A673 (cell line): ENCODE measurements around the gene BANF1. TPM values are rescaled to one million over a fixed set of nuclear protein-coding genes. Genes with fewer than 3 reads are reported as not detected.
A peak's percentile ranks its signal among the peaks of the same experiment; 100 is the strongest.

Experiments
- BruUV-seq: library from RNA; stranded (reverse); fragments of 400-500 nt; replicated peaks from 2 replicates; lab custom pipeline; 2021; lab: Mats Ljungman, UMichigan
- CTCF ChIA-PET: fragments of 300-600 bp; sonication (Branson Sonifier 250); formaldehyde crosslinking; loops from one replicate; lab custom pipeline; 2022; ENCODE audit warnings: antibody characterized with exemption; lab: Charles Lee
- POLR2A ChIA-PET: fragments of 300-600 bp; sonication (Branson Sonifier 250); formaldehyde crosslinking; loops from one replicate; lab custom pipeline; 2022; ENCODE audit warnings: antibody characterized with exemption; ENCODE audit not compliant: low non-redundant PET; lab: Charles Lee
- DNase-seq: peaks from one replicate; pipeline ENCODE4 v3.0.0-alpha.2; 2015; ENCODE audit warnings: low spot score
- H3K27ac ChIP-seq: fragments of 200-600 bp; sonication (generic); 2 replicates; pipeline ENCODE4 v1.5.1; 2016; ENCODE audit warnings: mixed run types, low read depth, mild to moderate bottlenecking, mixed read lengths, antibody characterized with exemption, low read length; ENCODE audit not compliant: poor library complexity, severe bottlenecking
- H3K27me3 ChIP-seq: fragments of 200-600 bp; sonication (generic); replicated peaks from 2 replicates; pipeline ENCODE4 v1.6.1; 2017; ENCODE audit warnings: mixed run types, low read depth, mild to moderate bottlenecking, mixed read lengths, antibody characterized with exemption, low read length; ENCODE audit not compliant: insufficient read depth, poor library complexity
- H3K36me3 ChIP-seq: fragments of 200-600 bp; sonication (generic); 2 replicates; pipeline ENCODE4 v1.6.1; 2016; ENCODE audit warnings: mixed run types, mild to moderate bottlenecking, mixed read lengths, antibody characterized with exemption, low read length; ENCODE audit not compliant: insufficient read depth, poor library complexity, severe bottlenecking
- H3K4me1 ChIP-seq: fragments of 200-600 bp; sonication (generic); 2 replicates; pipeline ENCODE4 v1.6.1; 2017; ENCODE audit warnings: mixed run types, mild to moderate bottlenecking, mixed read lengths, antibody characterized with exemption, low read length; ENCODE audit not compliant: insufficient read depth, poor library complexity, severe bottlenecking
- H3K4me3 ChIP-seq: fragments of 200-600 bp; sonication (generic); 2 replicates; pipeline ENCODE4 v1.5.1; 2016; ENCODE audit warnings: low read depth, mixed run types, mild to moderate bottlenecking, mixed read lengths, low read length; ENCODE audit not compliant: poor library complexity, severe bottlenecking
- H3K9me3 ChIP-seq: fragments of 200-600 bp; sonication (generic); 2 replicates; pipeline ENCODE4 v1.6.1; 2016; ENCODE audit warnings: mixed run types, low read depth, mild to moderate bottlenecking, mixed read lengths, antibody characterized with exemption, low read length; ENCODE audit not compliant: poor library complexity, severe bottlenecking
- EZH2 ChIP-seq: fragments of 200-600 bp; sonication (generic); IDR thresholded peaks from 2 replicates; pipeline ENCODE4 v1.6.1; 2017; ENCODE audit warnings: borderline replicate concordance, low read depth, mild to moderate bottlenecking, mixed read lengths, antibody characterized with exemption, low read length; ENCODE audit not compliant: poor library complexity, severe bottlenecking
- intact Hi-C: fragments of 100-400 bp; cut with micrococcal nuclease; formaldehyde crosslinking; loops from one replicate; pipeline ENCODE4 v1.10.0; 2022; ENCODE audit not compliant: unreplicated experiment
- total RNA-seq: library from RNA; stranded (reverse); gene quantifications from 2 replicates; pipeline ENCODE4 v1.2.3, GENCODE V29; 2021
- TF ChIP-seq, protein P1 (sequence below): fragments of 300-800, 200-600 bp; sonication (generic); conservative IDR thresholded peaks from 2 replicates; pipeline ENCODE4 v1.5.1; 2017; ENCODE audit warnings: low read depth, mild to moderate bottlenecking, antibody characterized with exemption, low read length, moderate library complexity, mixed read lengths

BANF1 gene
- total RNA-seq, 1 experiment from 2014 or later = 556 TPM

DNA sequence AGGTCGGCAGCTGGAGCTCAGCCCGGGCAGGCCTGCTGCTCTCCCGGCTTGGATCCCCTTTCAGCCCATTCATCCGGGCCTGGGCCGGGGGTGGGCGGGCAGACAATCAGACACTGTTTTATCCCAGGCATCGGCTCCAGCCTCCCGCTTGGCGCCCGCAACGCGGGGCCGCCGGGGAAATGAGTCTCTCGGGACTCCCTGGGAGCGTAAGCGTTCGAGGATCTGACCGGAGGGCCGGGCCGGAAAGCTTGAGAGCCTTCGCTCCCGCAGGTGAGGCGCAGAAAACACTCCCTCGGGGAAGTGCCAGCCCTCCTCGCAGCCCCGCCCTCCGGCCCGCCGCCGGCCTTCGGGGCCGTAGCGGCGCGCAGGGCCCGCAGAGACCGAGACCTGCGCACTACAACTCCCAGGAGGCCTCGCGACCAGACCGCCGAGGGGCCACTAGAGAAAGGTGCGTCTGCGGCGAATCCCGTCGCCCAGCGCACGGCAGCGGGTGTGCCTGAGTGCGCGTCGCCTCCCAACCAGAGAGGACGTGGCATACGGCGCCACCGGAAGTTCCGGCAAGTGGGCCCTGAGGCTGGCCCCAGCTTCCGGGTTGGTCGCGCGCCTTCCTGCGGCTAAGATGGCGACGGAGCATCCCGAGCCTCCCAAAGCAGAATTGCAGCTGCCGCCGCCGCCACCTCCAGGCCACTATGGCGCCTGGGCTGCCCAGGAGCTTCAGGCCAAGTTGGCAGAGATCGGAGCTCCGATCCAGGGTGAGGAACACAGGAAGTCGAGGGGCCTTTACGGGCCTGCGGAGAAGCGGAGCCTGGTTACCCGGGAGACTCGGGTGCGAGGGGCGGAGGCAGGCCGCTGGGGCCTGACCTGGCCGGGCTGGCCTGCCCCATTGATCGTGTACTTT, 49.7 kb downstream of the BANF1 start, which contains the start of gene SF3B2:
SF3B2 (plus strand) TSS at position 599 of the 898 bp plus-strand sequence; CDS start at position 620, 21 bp downstream.
- H3K4me1 ChIP-seq = peaks cover 21% of the 10 kb centered on the region
- peaks cover 27% of the 10 kb centered on the region for H3K36me3 ChIP-seq
- H3K27ac ChIP-seq = peak within 1 kb of the TSS; percentile 89
- CTCF ChIA-PET = interaction anchor here (0.6 to 1.4 kb wide), 4 partner anchors 17 to 164 kb away, joined by 3 to 5 read pairs (median 4); partner anchors contain the start of genes CCDC85B and FIBP
- intact Hi-C loops = loop anchor here (2.0 kb wide), 1 partner anchor 49 kb away; the partner anchor contains the start of genes BANF1 and EIF1AD
- BruUV-seq = TSS peak; percentile 93
- H3K4me3 ChIP-seq = peak within 1 kb of the TSS; percentile 99
- no peaks in the 10 kb centered on the region for H3K9me3 ChIP-seq
- TF ChIP-seq, protein P1, sequence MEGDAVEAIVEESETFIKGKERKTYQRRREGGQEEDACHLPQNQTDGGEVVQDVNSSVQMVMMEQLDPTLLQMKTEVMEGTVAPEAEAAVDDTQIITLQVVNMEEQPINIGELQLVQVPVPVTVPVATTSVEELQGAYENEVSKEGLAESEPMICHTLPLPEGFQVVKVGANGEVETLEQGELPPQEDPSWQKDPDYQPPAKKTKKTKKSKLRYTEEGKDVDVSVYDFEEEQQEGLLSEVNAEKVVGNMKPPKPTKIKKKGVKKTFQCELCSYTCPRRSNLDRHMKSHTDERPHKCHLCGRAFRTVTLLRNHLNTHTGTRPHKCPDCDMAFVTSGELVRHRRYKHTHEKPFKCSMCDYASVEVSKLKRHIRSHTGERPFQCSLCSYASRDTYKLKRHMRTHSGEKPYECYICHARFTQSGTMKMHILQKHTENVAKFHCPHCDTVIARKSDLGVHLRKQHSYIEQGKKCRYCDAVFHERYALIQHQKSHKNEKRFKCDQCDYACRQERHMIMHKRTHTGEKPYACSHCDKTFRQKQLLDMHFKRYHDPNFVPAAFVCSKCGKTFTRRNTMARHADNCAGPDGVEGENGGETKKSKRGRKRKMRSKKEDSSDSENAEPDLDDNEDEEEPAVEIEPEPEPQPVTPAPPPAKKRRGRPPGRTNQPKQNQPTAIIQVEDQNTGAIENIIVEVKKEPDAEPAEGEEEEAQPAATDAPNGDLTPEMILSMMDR = no peak
- no peak for TF ChIP-seq EZH2
- POLR2A ChIA-PET = interaction anchor here (0.6 kb wide), 1 partner anchor 261 kb away, joined by 3 read pairs; no protein-coding TSS in a partner anchor
- no peaks in the 10 kb centered on the region for H3K27me3 ChIP-seq
- DNase-seq = peak; percentile 100

DNA sequence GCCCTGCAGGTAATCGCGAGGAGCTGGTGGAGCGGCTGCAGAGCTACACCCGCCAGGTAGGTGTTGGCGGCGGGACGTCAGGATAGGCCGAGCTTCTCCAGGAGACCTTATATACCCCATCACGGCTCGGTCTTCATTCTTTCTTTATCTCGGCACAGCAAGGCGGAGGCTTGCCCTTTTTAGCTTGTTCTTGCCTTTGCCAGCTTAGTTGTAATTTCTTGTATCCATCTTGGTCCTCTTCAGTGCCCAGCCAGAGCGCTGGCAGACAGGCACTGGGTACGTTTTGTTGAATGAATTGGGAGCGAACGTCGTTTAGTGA, 50.3 kb downstream of the BANF1 start:
- CTCF ChIA-PET = interaction anchor here (0.9 to 1.0 kb wide), 2 partner anchors 17 to 164 kb away, joined by 3 to 4 read pairs; partner anchors contain the start of gene FIBP
- BruUV-seq = no TSS peak
- H3K27ac ChIP-seq = peak overlapping the region; percentile 89
- H3K36me3 ChIP-seq = peaks cover 34% of the 10 kb centered on the region
- intact Hi-C loops = loop anchor here (2.0 kb wide), 1 partner anchor 50 kb away; the partner anchor contains the start of genes BANF1 and EIF1AD
- no peaks in the 10 kb centered on the region for H3K9me3 ChIP-seq
- H3K4me1 ChIP-seq = peaks cover 21% of the 10 kb centered on the region
- no peak for TF ChIP-seq EZH2
- TF ChIP-seq, protein P1 = no peak
- POLR2A ChIA-PET = no interaction called here
- no peaks in the 10 kb centered on the region for H3K27me3 ChIP-seq
- peak overlapping the region; percentile 99 for H3K4me3 ChIP-seq
- no peak for DNase-seq

Other genes with a start within 250 kb of the BANF1 start
- 22.5 and 22.8 TPM in 2 replicates for gene AP5B1, start 221.5 kb upstream of the BANF1 start, total RNA-seq
- not detected in 2 replicates for gene OVOL1, start 215.4 kb upstream of the BANF1 start, total RNA-seq
- 2.0 and 2.1 TPM in 2 replicates for gene SNX32, start 168.5 kb upstream of the BANF1 start, total RNA-seq
- 1,449 and 1,649 TPM in 2 replicates for gene CFL1, start 144.3 kb upstream of the BANF1 start, total RNA-seq
- 64.6 and 77.4 TPM in 2 replicates for gene MUS81, start 142.1 kb upstream of the BANF1 start, total RNA-seq
- gene EFEMP2, start 129.7 kb upstream of the BANF1 start, total RNA-seq = 31.2 and 37.6 TPM in 2 replicates
- not detected in 2 replicates for gene CTSW, start 122.7 kb upstream of the BANF1 start, total RNA-seq
- gene FIBP, start 114.0 kb upstream of the BANF1 start, total RNA-seq = 98.5 and 116 TPM in 2 replicates
- gene CCDC85B, start 111.8 kb upstream of the BANF1 start, total RNA-seq = 32.3 and 32.9 TPM in 2 replicates
- gene FOSL1, start 102.1 kb upstream of the BANF1 start, total RNA-seq = 12.6 and 29.0 TPM in 2 replicates
- gene C11orf68, start 83.4 kb upstream of the BANF1 start, total RNA-seq = 22.4 and 27.6 TPM in 2 replicates
- 122 and 124 TPM in 2 replicates for gene DRAP1, start 83.1 kb upstream of the BANF1 start, total RNA-seq
- not detected in 2 replicates for gene TSGA10IP, start 57.0 kb upstream of the BANF1 start, total RNA-seq
- gene SART1, start 40.8 kb upstream of the BANF1 start, total RNA-seq = 95.8 and 96.3 TPM in 2 replicates
- 69.4 and 86.2 TPM in 2 replicates for gene EIF1AD, start 346 bp upstream of the BANF1 start, total RNA-seq
- gene CST6, start 9.5 kb downstream of the BANF1 start, total RNA-seq = 2.3 and 3.9 TPM in 2 replicates
- gene CATSPER1, start 24.0 kb downstream of the BANF1 start, total RNA-seq = not detected in 2 replicates
- gene GAL3ST3, start 46.7 kb downstream of the BANF1 start, total RNA-seq = 1.8 and 2.0 TPM in 2 replicates
- gene SF3B2, start 49.9 kb downstream of the BANF1 start, total RNA-seq = 357 and 358 TPM in 2 replicates
- gene PACS1, start 67.8 kb downstream of the BANF1 start, total RNA-seq = 75.7 and 79.1 TPM in 2 replicates